Hepatic stellate cell (primary cell): ENCODE results near the gene LDLRAD4.

Source experiments
- DNase-seq: peaks from one replicate; pipeline ENCODE4 v3.0.0; 2011; ENCODE audit warnings: low spot score

LDLRAD4 gene

DNA sequence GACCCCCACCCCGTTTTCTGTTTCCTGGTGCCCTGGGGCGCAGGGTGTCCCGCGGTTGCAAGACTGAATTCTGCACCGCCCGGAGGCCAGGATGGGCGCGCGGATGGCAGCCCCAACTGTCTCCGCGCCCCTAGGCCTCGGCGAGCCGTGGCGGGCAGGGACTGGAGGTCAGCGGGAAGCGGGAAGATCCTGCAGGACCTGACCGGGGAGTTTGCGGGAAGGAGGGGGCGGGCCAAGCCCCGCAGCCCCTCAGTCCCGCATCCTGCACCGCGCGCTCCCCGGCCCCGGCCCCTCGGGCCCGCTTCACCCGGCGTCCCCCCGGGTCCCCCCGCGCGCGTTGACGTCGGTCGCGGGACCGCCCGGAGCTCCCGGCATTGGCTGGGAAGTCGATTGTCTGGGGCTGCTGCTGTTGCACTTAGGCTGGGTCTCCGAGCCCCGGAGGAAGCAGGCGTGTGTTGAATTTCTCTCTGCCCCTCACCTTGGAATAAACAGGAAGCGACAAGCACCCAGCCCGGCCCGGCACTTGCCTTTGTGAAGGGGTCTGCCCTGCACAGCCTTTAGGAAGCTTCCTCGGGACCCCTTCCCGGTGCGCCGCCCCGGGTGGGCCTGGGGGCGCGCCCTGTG, at the start of gene LDLRAD4:
LDLRAD4 (plus strand) TSS at position 393 of the 624 bp plus-strand sequence.
- no peak for DNase-seq

DNA sequence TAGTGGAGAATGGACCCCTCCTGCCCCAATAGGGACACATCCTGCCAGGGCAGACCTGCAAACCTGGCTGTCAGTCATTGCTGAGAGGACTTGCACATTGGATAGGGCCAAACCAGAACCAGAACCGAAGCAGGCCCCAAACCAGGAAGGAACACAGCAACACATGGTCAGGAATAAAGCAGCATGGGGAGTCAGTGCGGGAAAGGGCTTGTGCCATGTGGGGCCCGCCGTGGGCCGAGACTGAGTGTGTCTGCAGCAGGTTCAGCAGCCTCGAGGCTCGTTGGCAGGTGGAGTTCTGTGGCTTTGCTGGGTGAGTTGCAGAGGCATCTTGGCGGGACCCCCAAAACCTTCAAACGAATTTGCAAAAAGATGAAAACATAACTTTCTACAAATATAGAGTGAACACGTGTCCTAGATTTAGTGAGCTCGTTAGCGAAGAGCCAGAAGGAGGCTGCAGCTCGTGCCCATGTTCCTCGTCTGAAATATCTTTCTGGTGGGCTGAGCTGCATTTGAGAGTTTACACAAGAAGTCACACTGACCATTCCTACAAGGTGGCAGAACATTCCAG, 44.9 kb upstream of the LDLRAD4 start:
- DNase-seq, result no peak

- DNase-seq, result no peak
Observed at GRCh38 chr18:13175266-13175665, 43.3 kb upstream of the LDLRAD4 start.

DNA sequence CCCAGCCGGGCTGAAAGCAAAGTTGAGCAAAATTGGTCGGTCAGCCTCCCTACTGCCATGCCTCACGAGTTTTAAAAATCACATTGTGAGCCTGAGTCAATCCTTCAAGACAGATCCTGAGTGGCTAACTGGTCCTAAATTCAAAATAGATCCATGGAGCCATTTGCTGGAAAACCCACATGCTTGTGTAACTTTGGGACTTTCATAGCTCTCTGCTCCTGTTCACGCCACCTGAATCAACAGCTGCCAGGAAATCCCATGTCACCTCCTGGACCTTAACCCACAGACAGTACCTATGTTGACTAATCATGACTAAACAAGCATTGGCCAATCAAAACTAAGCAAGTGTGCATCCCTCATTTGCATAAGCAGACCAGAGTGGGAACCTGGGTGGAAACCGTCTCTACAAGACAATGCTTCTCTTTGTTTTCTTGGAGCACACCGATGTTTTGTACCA, 42.8 kb upstream of the LDLRAD4 start:
- no peak for DNase-seq

DNA sequence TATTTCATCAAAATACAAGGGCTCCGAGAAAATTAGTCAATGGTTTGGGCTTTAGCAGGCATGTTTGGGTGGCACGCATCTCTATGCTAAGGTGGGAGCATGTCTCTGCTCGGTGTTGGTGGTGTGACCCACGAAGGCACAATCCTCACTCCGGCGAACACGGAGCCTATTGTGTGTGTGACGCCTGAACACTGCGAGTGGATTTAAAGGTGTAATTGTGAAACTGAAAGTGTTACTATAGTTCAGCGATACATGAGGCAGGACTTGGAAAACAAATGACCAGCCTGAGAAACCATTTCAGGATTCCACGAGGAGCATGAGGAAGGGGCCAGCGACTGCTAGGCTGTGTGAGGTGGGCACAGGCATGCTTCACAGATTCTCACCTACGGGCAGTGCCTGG, 41.7 kb upstream of the LDLRAD4 start:
- no peak for DNase-seq

- DNase-seq, result no peak
Observed at GRCh38 chr18:13178197-13178596, 40.4 kb upstream of the LDLRAD4 start.

GRCh38 chr18:13178976-13179375, 39.6 kb upstream of the LDLRAD4 start:
- DNase-seq, result no peak

DNA sequence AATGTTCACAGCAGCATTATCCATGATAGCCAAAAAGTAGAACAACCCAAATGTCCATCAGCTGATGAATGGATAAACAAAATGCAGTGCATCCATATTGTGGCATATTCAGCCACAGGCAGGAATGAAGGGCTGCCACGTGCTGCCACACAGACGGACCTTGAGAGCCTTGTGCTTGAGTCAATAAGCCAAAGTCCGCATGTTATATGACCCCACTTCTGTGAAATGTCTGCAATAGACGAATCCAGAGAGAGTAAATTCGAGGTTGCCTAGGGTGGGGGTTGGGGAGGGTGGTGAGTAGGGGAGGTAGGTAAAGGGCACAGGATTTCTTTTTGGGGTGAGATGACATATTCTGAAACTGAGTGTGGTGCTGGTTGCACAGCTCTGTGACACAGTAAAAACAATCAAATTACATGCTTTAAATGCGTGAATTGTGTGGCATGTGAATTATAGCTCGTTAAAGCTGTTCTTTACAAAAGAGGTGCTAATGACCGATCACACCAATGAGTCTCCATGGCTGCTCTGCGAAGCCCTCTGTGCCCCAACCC, 38.9 kb upstream of the LDLRAD4 start:
- no peak for DNase-seq

GRCh38 chr18:13180614-13181375, 37.8 kb upstream of the LDLRAD4 start:
- DNase-seq, result no peak

DNA sequence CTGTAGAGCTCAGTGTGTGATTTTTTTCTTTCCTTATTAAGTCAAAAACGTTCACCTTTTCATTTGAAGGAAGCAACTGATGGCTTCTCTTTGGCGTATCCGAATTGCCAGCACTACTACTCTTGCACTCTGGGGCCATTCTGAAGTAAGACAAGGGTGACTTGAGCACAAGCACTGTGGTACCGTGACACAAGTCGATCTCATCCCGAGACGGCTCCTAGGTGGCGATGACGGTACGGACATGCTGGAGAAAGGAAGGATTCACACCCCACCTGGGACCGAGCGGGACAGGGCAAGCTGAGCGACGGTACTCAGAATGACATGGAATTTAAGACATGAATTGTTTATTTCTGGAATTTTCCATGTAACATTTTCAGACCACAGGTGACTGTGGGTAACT, 36.8 kb upstream of the LDLRAD4 start:
- DNase-seq, result no peak

DNA sequence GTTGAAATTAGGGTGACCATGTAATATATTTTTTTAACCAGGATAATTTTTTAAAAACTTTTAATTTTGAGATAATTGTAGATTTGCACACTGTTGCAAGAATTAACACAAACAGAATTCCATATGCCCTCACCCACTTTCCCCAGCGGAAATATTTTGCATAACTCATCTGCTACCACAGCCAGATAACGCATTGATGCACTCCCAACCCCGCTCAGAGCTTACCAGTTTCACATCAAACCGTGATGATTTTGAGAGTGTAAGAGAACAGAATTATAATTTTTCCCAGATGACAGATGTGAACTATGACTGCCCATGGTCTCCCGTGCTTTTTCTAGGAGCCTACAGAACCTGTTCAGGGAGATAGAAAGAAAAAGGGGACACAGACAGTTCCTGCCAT, 35.2 kb upstream of the LDLRAD4 start:
- no peak for DNase-seq

GRCh38 chr18:13183790-13184189, 34.8 kb upstream of the LDLRAD4 start:
- DNase-seq, result no peak

GRCh38 chr18:13184396-13184795, 34.2 kb upstream of the LDLRAD4 start:
- DNase-seq, result no peak

- DNase-seq, result no peak
Observed at GRCh38 chr18:13185675-13186198, 32.8 kb upstream of the LDLRAD4 start.

GRCh38 chr18:13186687-13187086, 31.9 kb upstream of the LDLRAD4 start:
- no peak for DNase-seq

DNA sequence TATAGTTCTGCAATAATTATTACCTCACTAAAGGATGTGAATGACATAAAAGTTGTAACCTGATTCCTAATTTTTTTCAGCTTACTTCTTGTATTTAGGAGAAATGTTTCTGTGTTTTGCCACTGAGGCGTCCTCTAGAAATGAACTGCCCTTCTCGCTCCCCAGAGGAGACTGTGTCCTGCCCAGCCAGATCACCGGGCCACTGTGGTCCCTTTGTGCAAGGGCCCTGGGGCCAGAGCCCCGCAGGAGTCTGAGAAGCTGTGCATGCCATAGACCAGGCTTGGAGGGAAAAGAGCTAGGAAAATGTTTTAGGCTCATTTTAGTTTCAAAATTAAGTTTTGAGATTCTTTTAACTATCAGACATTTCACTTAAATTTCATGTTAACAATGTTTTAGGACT, 31.1 kb upstream of the LDLRAD4 start:
- DNase-seq, result no peak

DNA sequence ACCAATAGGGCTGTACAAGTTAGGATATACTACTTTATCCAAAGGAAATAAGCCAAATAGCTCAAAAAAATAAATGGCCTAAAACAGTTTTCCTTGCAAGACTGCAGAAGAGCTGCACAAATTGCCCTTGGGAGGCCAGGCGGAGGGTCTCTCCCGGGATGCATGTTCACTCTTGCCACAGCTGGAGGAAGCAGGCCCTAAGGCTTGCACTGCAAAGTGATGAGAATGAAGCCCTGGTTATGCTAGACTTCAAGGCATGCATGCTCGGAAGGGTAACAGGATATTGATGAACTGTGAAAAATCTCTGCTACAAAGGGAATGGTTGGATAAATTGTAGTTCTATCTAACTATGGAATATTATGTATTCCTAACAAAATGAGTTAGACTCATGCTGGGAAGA, 27.5 kb upstream of the LDLRAD4 start:
- DNase-seq, result no peak

GRCh38 chr18:13191779-13192178, 26.8 kb upstream of the LDLRAD4 start:
- DNase-seq, result no peak

DNA sequence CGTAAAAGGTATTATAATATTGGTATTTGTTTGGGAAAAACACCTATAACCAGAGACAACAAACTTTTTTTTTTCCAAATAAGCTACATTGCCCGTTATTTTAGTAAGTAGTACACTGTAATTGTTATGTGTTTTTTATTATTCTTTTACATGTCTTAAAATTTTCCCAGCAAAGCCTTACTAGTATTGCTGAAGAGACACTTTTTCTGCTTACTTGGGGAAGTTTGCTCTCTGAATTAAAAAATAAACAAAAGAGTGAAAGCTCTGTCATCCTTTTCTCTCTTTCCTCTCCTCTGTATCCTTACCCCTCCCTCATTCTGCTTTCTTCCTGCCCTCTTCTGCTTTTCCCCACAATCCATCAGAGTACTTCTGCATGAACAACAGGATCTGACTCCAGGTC, 25.6 kb upstream of the LDLRAD4 start:
- no peak for DNase-seq

DNA sequence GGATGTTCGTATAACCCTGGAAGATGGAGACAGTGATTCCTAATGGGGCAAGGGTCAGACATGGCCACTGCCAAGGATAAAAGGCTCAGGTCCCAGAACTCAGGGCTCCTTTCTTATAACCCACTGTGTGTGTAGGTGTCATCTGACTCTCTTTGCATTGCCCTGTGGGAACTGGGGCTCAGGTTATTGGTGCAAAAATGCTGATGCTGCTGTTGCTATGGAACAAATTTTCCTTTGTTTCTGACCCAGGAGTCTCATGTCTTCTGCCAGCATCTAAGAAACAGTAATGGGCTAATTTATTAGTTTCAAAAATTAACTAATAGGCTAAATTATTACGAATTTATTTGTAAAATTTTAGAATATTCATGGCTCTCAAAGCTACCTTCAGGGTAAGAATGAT, 24.3 kb upstream of the LDLRAD4 start:
- no peak for DNase-seq

GRCh38 chr18:13198701-13199100, 19.9 kb upstream of the LDLRAD4 start:
- DNase-seq, result no peak

GRCh38 chr18:13199169-13199568, 19.4 kb upstream of the LDLRAD4 start:
- DNase-seq, result no peak

DNA sequence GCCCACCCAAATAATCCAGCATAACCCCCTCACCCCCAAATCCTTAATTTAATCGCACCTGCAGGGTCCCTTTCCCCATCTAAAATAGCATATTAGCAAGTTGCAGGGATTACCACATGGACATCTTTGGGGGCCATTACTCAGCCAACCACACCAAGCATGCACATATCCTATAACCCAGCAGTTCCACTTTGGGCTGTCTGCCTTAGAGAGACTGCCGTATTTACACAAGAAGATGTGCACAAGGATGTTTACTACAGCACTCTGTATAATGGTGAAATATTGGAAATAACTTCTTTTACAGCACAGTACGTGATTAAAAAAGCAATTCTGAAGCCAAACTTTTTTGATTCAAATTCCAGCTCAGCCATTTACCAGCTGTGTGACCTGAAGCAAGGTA, 17.3 kb upstream of the LDLRAD4 start:
- no peak for DNase-seq
